Lower leg skin (tissue), 3 donors: Measurements from ENCODE around the gene VAMP8.

ENCODE experiments used
- POLR2A ChIP-seq, 2 donors: fragments of 450-650 bp; IDR thresholded peaks; one replicate each; pipeline ENCODE4 v1.6.1; 2016 to 2017; ENCODE audit warnings: antibody characterized with exemption in 2 of 2, mild to moderate bottlenecking in 1 of 2, moderate library complexity in 1 of 2
- TF ChIP-seq, protein P1 (sequence below), 3 donors: fragments of 450-650 bp; IDR thresholded peaks; one replicate each; pipeline ENCODE4 v1.5.1; 2016; ENCODE audit warnings: antibody characterized with exemption in 3 of 3, mild to moderate bottlenecking in 3 of 3, moderate library complexity in 2 of 3

DNA sequence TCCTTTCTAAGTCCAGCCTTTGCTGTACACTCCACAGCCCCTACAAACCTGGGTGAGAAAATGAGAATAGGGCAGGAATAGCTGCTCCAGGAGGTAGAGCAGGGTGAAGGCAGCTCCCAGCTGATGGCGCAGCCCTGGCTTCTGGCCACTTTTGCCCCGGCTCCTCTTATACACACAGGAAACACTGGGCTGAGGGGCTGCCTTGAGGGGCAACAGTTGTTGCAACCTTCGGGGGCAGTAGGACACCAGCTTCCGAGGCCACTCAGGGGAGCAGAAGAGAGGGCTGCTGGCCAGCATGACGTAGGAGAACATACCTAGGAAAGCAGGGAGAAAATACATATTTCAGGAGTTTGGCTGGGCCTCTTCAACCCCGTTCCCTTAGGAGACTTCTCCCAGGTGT lies 24.2 kb upstream of the VAMP8 start:
- TF ChIP-seq, protein P1, sequence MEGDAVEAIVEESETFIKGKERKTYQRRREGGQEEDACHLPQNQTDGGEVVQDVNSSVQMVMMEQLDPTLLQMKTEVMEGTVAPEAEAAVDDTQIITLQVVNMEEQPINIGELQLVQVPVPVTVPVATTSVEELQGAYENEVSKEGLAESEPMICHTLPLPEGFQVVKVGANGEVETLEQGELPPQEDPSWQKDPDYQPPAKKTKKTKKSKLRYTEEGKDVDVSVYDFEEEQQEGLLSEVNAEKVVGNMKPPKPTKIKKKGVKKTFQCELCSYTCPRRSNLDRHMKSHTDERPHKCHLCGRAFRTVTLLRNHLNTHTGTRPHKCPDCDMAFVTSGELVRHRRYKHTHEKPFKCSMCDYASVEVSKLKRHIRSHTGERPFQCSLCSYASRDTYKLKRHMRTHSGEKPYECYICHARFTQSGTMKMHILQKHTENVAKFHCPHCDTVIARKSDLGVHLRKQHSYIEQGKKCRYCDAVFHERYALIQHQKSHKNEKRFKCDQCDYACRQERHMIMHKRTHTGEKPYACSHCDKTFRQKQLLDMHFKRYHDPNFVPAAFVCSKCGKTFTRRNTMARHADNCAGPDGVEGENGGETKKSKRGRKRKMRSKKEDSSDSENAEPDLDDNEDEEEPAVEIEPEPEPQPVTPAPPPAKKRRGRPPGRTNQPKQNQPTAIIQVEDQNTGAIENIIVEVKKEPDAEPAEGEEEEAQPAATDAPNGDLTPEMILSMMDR (IDR thresholded peaks at IDR 0.05), result no peak
- TF ChIP-seq POLR2A (IDR thresholded peaks at IDR 0.05), result no peak
